Upper lobe of right lung (tissue), 1 donor: ENCODE results near the gene NHERF1. TPM values are rescaled to one million over a fixed set of nuclear protein-coding genes. Genes with fewer than 3 reads are reported as not detected.

Experiments used
- ATAC-seq: fragments of 200-7000 bp; cut with Tn5 transposase; one replicate; pipeline ENCODE4 v1.9.1; 2020; ENCODE audit warnings: mild to moderate bottlenecking, moderate library complexity
- DNase-seq: peaks from one replicate; pipeline ENCODE4 v3.0.0-alpha.2; 2020
- H3K27ac ChIP-seq: fragments of 200-600 bp; one replicate; pipeline ENCODE4 v1.8.0; 2022
- H3K27me3 ChIP-seq: fragments of 200-600 bp; one replicate; pipeline ENCODE4 v1.8.0; 2022; ENCODE audit warnings: mild to moderate bottlenecking
- H3K36me3 ChIP-seq: fragments of 200-600 bp; one replicate; pipeline ENCODE4 v1.8.0; 2022
- H3K4me1 ChIP-seq: fragments of 200-600 bp; one replicate; pipeline ENCODE4 v1.8.0; 2022
- H3K4me3 ChIP-seq: fragments of 200-600 bp; one replicate; pipeline ENCODE4 v1.8.0; 2022; ENCODE audit warnings: mild to moderate bottlenecking
- H3K9me3 ChIP-seq: fragments of 200-600 bp; one replicate; pipeline ENCODE4 v1.8.0; 2022
- intact Hi-C: fragments of 100-400 bp; cut with DNase I; formaldehyde crosslinking; loops from one replicate; pipeline ENCODE4 v1.11.0; 2022
- total RNA-seq: library from RNA; stranded (reverse); fragmentation: NEBNext Ultra II Directional; extraction: Animal tissue kit (Norgen Biotek cat#: 25700); gene quantifications from one replicate; pipeline ENCODE4 v1.2.1, GENCODE V29; 2021
- TF ChIP-seq, protein P1 (sequence below): fragments of 200-600 bp; IDR thresholded peaks from one replicate; pipeline ENCODE4 v1.8.0; 2022; ENCODE audit warnings: antibody characterized with exemption
- donor health status: DM: no; HTN: yes; CAD: no; lungs with severe emphysema.

Gene NHERF1
- total RNA-seq, 1 donor from 2014 or later, result 28.4 TPM

DNA sequence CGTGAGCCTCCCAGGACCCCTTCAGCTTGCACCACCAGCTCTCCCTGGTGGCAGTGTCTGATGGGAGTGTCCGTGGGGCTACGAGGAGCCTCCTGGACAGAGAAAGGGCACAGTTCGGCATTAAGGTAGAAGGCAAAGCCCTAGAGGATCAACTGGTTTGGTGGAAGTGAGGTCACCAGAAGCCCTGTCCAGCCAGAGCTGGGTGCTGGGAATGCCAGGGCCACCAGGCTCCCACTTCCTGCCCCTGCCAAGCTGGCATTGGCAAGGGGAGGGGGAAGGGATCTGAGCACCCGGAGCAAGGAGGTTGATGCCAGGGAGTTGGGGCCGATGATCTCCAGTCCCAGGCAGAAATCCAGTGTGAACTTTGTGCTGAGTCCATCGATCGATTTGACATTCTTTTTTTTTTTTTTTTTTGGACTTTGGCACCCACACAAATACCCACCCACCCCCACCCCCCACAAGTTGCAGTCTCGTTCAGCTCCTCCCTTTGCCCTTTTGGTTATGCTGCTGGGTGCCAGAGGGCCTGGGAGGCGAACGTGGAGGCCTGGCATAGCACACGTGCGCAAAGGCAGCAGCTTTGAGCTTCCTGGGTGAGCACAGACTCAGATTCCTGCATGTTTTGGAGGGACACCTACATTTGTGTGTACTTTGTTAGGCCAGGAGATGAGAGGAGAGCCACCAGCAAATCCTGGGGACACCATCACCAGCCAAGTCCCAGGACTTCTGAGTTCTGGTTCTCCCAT is 2.1 kb downstream of the NHERF1 start:
- H3K36me3 ChIP-seq, result no peaks in the 10 kb centered on the region
- intact Hi-C loops, result no loop called here
- TF ChIP-seq, protein P1, sequence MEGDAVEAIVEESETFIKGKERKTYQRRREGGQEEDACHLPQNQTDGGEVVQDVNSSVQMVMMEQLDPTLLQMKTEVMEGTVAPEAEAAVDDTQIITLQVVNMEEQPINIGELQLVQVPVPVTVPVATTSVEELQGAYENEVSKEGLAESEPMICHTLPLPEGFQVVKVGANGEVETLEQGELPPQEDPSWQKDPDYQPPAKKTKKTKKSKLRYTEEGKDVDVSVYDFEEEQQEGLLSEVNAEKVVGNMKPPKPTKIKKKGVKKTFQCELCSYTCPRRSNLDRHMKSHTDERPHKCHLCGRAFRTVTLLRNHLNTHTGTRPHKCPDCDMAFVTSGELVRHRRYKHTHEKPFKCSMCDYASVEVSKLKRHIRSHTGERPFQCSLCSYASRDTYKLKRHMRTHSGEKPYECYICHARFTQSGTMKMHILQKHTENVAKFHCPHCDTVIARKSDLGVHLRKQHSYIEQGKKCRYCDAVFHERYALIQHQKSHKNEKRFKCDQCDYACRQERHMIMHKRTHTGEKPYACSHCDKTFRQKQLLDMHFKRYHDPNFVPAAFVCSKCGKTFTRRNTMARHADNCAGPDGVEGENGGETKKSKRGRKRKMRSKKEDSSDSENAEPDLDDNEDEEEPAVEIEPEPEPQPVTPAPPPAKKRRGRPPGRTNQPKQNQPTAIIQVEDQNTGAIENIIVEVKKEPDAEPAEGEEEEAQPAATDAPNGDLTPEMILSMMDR, result no peak
- peak overlapping the region; percentile 95 for H3K4me3 ChIP-seq
- H3K9me3 ChIP-seq, result no peaks in the 10 kb centered on the region
- peaks cover 37% of the 10 kb centered on the region for H3K4me1 ChIP-seq
- H3K27me3 ChIP-seq, result no peaks in the 10 kb centered on the region
- ATAC-seq (no peak), DNase-seq (no peak)
- peak overlapping the region; percentile 81 for H3K27ac ChIP-seq

DNA sequence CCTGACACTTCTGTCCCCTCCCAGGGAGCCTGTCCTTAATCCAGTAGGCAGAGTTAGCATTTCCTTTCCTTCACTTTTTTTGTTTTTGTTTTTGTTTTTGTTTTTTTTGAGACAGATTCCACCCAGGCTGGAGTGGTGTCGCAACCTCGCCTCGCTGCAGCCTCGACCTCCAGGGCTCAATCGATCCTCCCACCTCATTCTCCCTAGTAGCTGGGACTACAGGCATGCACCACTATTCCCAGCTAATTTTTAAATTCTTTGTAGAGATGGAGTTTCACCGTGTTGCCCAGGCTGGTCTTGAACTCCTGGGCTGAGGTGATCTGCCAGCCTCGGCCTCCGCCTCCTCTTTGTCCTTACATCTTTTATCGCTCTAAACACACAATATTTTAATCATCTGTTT is 4.0 kb downstream of the NHERF1 start:
- ATAC-seq, result no peak
- no peak for DNase-seq
- peaks cover 33% of the 10 kb centered on the region for H3K4me1 ChIP-seq
- H3K27ac ChIP-seq, result no peak overlapping the region
- intact Hi-C loops, result no loop called here
- H3K4me3 ChIP-seq, result no peak overlapping the region
- TF ChIP-seq, protein P1, result no peak
- H3K9me3 ChIP-seq, result no peaks in the 10 kb centered on the region
- H3K27me3 ChIP-seq, result no peaks in the 10 kb centered on the region
- H3K36me3 ChIP-seq, result no peaks in the 10 kb centered on the region

DNA sequence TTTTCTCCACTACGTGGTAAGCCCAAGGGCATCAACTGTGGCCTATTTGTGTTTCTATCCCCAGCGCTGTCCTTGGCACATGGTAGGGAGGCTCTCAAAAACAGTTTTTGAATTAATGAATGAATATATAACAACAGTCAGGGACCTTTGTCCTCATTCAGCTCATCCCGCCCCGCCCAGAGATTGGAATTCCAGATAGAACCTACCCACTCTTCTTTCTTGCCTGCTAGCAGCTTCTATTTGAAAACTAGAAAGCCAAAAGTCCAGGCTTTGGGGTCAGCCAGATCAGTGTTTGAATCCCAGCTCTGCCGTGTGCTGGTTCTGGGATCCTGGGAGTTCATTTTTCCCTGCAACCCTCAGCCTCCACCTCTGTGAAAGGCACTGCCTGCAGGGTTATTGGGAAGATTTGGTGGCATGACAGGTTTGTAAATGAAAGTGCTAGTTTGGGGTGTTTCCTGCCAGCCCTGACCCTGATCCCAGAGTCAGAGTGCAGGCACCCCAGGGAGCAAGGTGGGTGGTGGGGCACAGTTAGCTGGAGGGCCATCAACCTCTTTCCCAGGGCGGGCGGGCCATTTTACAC is 4.5 kb downstream of the NHERF1 start:
- Histone ChIP-seq H3K36me3 (no peaks in the 10 kb centered on the region), H3K27ac (no peak overlapping the region), H3K4me3 (no peak overlapping the region), H3K9me3 (no peaks in the 10 kb centered on the region), H3K27me3 (no peaks in the 10 kb centered on the region), H3K4me1 (peaks cover 33% of the 10 kb centered on the region)
- intact Hi-C loops, result no loop called here
- ATAC-seq (no peak), DNase-seq (no peak)
- TF ChIP-seq, protein P1, result no peak

DNA sequence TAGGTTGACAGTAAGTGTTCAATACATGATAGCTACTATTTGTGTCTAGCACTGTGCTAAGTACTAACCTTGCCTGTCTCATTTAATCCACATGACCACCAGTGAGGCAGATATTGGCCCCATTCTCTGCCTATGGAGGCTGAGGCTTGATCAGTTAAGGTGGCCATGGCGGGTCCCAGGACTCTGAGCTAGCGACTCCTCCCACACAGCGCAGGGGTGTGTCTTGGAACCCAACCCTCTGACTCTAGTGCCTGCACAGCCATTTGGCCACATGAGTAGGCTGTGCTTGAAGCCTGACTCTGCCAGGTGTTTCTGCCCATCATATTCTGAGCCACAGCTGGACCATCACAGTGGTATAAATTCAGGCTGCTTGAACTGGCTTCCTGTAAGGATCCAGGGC is 6.4 kb downstream of the NHERF1 start:
- H3K27me3 ChIP-seq, result no peaks in the 10 kb centered on the region
- TF ChIP-seq, protein P1, result no peak
- H3K27ac ChIP-seq, result no peak overlapping the region
- DNase-seq (no peak), ATAC-seq (no peak)
- no peak overlapping the region for H3K4me3 ChIP-seq
- H3K36me3 ChIP-seq, result no peaks in the 10 kb centered on the region
- no peaks in the 10 kb centered on the region for H3K9me3 ChIP-seq
- H3K4me1 ChIP-seq, result peaks cover 49% of the 10 kb centered on the region
- intact Hi-C loops, result no loop called here

DNA sequence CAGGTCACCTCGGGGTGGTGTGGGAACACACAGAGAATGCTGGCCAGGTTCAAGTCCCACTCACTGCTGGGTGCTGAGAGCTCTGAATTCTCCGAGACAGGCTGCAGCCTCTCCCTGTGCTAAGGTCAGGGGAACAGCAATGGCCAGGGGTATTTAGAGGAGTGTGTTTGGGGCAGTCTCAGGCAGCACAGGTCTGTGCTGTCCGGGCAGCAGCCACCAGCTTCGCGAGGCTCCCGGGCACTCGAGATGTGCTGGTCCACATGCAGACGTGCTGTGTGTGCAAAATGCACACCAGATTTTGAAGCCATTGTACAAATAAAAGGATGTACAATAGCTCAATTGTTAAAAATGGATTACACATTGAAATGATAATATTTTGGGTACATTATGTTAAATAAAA is 7.1 kb downstream of the NHERF1 start:
- no peak overlapping the region for H3K4me3 ChIP-seq
- H3K9me3 ChIP-seq, result no peaks in the 10 kb centered on the region
- peaks cover 51% of the 10 kb centered on the region for H3K4me1 ChIP-seq
- no peaks in the 10 kb centered on the region for H3K27me3 ChIP-seq
- no peak for ATAC-seq
- no peak overlapping the region for H3K27ac ChIP-seq
- TF ChIP-seq, protein P1, result no peak
- no peak for DNase-seq
- no peaks in the 10 kb centered on the region for H3K36me3 ChIP-seq
- intact Hi-C loops, result no loop called here
